HEK293 (cell line): Measurements from ENCODE around the gene PTPRO.

ENCODE experiments used
- CTCF ChIA-PET: fragments of 350-600 bp; formaldehyde crosslinking; extraction: SDS; loops from one replicate; lab custom pipeline; 2021; ENCODE audit warnings: antibody characterized with exemption; lab: Yijun Ruan, JAX
- POLR2A ChIA-PET: fragments of 300-600 bp; formaldehyde crosslinking; extraction: SDS; loops from one replicate; lab custom pipeline; 2020; ENCODE audit warnings: antibody characterized with exemption, inconsistent platforms; lab: Yijun Ruan, JAX
- H3K27ac ChIP-seq: fragments of 200-500 bp; sonication (Bioruptor generic); 2 replicates; pipeline ENCODE4 v1.5.1; 2014; ENCODE audit warnings: low read depth, low read length, control low read depth, inconsistent platforms; ENCODE audit errors: extremely low read depth
- H3K36me3 ChIP-seq, 2 experiments: fragments of 200-500 bp in 1 of 2; sonication (Bioruptor generic) in 1 of 2; 1 replicate in 1 of 2; 2 replicates in 1 of 2; pipeline ENCODE4 v1.5.1; 2014 to 2017; ENCODE audit warnings: inconsistent platforms in 2 of 2, low read length in 2 of 2; ENCODE audit not compliant: control insufficient read depth in 2 of 2, insufficient read depth in 1 of 2
- H3K4me1 ChIP-seq: fragments of 200-500 bp; sonication (Bioruptor generic); 2 replicates; pipeline ENCODE4 v1.5.1; 2014; ENCODE audit warnings: mild to moderate bottlenecking, low read length, inconsistent platforms; ENCODE audit not compliant: control insufficient read depth, insufficient read depth
- H3K4me3 ChIP-seq: 2 replicates; pipeline ENCODE4 v1.5.1; 2011; ENCODE audit warnings: low read depth, mild to moderate bottlenecking, control low read depth, low read length, moderate library complexity
- H3K9me3 ChIP-seq: fragments of 200-500 bp; sonication (Bioruptor generic); 2 replicates; pipeline ENCODE4 v1.5.1; 2014; ENCODE audit warnings: low read depth, low read length, inconsistent platforms; ENCODE audit not compliant: control insufficient read depth, insufficient read depth
- GLIS1 ChIP-seq: fragments of 450-650 bp; formaldehyde crosslinking; IDR thresholded peaks from 2 replicates; pipeline ENCODE4 v1.5.1; 2016; ENCODE audit warnings: missing biosample characterization, missing genetic modification characterization
- KLF16 ChIP-seq: fragments of 450-650 bp; formaldehyde crosslinking; IDR thresholded peaks from 2 replicates; pipeline ENCODE4 v1.5.1; 2017; ENCODE audit warnings: missing biosample characterization, missing genetic modification characterization
- MYNN ChIP-seq: fragments of 450-650 bp; formaldehyde crosslinking; IDR thresholded peaks from 2 replicates; pipeline ENCODE4 v1.5.1; 2016; ENCODE audit warnings: missing biosample characterization, missing genetic modification characterization, borderline replicate concordance
- PRDM1 ChIP-seq: fragments of 450-650 bp; formaldehyde crosslinking; IDR thresholded peaks from 2 replicates; pipeline ENCODE4; 2016; ENCODE audit warnings: missing biosample characterization, missing genetic modification characterization
- PRDM4 ChIP-seq: fragments of 450-650 bp; formaldehyde crosslinking; IDR thresholded peaks from 2 replicates; pipeline ENCODE4 v1.5.1; 2017; ENCODE audit warnings: missing biosample characterization, missing genetic modification characterization
- RBAK ChIP-seq: fragments of 450-650 bp; formaldehyde crosslinking; IDR thresholded peaks from 2 replicates; pipeline ENCODE4 v1.5.1; 2016; ENCODE audit warnings: missing biosample characterization, missing genetic modification characterization
- SCRT1 ChIP-seq: fragments of 450-650 bp; formaldehyde crosslinking; IDR thresholded peaks from 2 replicates; pipeline ENCODE4 v1.5.1; 2016; ENCODE audit warnings: missing biosample characterization, missing genetic modification characterization, borderline replicate concordance
- WT1 ChIP-seq: fragments of 450-650 bp; formaldehyde crosslinking; IDR thresholded peaks from 2 replicates; pipeline ENCODE4 v1.5.1; 2016; ENCODE audit warnings: missing biosample characterization, missing genetic modification characterization
- ZBTB8A ChIP-seq: fragments of 450-650 bp; formaldehyde crosslinking; IDR thresholded peaks from 2 replicates; pipeline ENCODE4 v1.5.1; 2016; ENCODE audit warnings: missing biosample characterization, missing genetic modification characterization
- ZEB2 ChIP-seq: fragments of 450-650 bp; formaldehyde crosslinking; IDR thresholded peaks from 2 replicates; pipeline ENCODE4 v1.5.1; 2016; ENCODE audit warnings: missing biosample characterization, missing genetic modification characterization
- ZNF211 ChIP-seq: fragments of 450-650 bp; formaldehyde crosslinking; IDR thresholded peaks from 2 replicates; pipeline ENCODE4 v1.5.1; 2016; ENCODE audit warnings: low read depth, missing biosample characterization, missing genetic modification characterization
- ZNF24 ChIP-seq: fragments of 450-650 bp; formaldehyde crosslinking; IDR thresholded peaks from 2 replicates; pipeline ENCODE4 v1.5.1; 2016; ENCODE audit warnings: missing biosample characterization, missing genetic modification characterization
- ZNF561 ChIP-seq: fragments of 450-650 bp; IDR thresholded peaks from 2 replicates; pipeline ENCODE4 v1.5.1; 2018; ENCODE audit warnings: missing biosample characterization, missing genetic modification characterization, borderline replicate concordance
- ZNF571 ChIP-seq: fragments of 450-650 bp; formaldehyde crosslinking; IDR thresholded peaks from 2 replicates; pipeline ENCODE4 v1.5.0; 2017; ENCODE audit warnings: missing biosample characterization, missing genetic modification characterization
- ZNF596 ChIP-seq: fragments of 450-650 bp; IDR thresholded peaks from 2 replicates; pipeline ENCODE4 v1.5.0; 2018; ENCODE audit warnings: missing biosample characterization, mild to moderate bottlenecking, missing genetic modification characterization, moderate library complexity
- ZNF623 ChIP-seq: fragments of 450-650 bp; formaldehyde crosslinking; IDR thresholded peaks from 2 replicates; pipeline ENCODE4 v1.5.1; 2016; ENCODE audit warnings: missing biosample characterization, missing genetic modification characterization
- ZNF654 ChIP-seq: fragments of 450-650 bp; formaldehyde crosslinking; IDR thresholded peaks from 2 replicates; pipeline ENCODE4 v1.5.1; 2016; ENCODE audit warnings: low read depth, missing biosample characterization, missing genetic modification characterization
- ZNF677 ChIP-seq: fragments of 450-650 bp; IDR thresholded peaks from 2 replicates; pipeline ENCODE4 v1.5.0; 2018; ENCODE audit warnings: missing biosample characterization, mild to moderate bottlenecking, missing genetic modification characterization, moderate library complexity
- ZNF707 ChIP-seq: fragments of 450-650 bp; formaldehyde crosslinking; IDR thresholded peaks from 2 replicates; pipeline ENCODE4 v1.5.1; 2016; ENCODE audit warnings: missing biosample characterization, missing genetic modification characterization
- ZNF76 ChIP-seq: fragments of 450-650 bp; formaldehyde crosslinking; IDR thresholded peaks from 2 replicates; pipeline ENCODE4; 2016; ENCODE audit warnings: low read depth, missing biosample characterization, missing genetic modification characterization, borderline replicate concordance
- ZNF776 ChIP-seq: fragments of 450-650 bp; formaldehyde crosslinking; IDR thresholded peaks from 2 replicates; pipeline ENCODE4 v1.5.0; 2017; ENCODE audit warnings: missing biosample characterization, missing genetic modification characterization, borderline replicate concordance
- ZXDB ChIP-seq: fragments of 450-650 bp; formaldehyde crosslinking; IDR thresholded peaks from 2 replicates; pipeline ENCODE4 v1.5.1; 2016; ENCODE audit warnings: missing biosample characterization, missing genetic modification characterization
- TF ChIP-seq, protein P1 (sequence below): fragments of 450-650 bp; formaldehyde crosslinking; IDR thresholded peaks from 2 replicates; pipeline ENCODE4 v1.5.1; 2016; ENCODE audit warnings: missing biosample characterization, missing genetic modification characterization
- TF ChIP-seq, protein P2 (sequence below): fragments of 450-650 bp; formaldehyde crosslinking; IDR thresholded peaks from 2 replicates; pipeline ENCODE4 v1.5.1; 2016; ENCODE audit warnings: missing biosample characterization, missing genetic modification characterization

The PTPRO gene

DNA sequence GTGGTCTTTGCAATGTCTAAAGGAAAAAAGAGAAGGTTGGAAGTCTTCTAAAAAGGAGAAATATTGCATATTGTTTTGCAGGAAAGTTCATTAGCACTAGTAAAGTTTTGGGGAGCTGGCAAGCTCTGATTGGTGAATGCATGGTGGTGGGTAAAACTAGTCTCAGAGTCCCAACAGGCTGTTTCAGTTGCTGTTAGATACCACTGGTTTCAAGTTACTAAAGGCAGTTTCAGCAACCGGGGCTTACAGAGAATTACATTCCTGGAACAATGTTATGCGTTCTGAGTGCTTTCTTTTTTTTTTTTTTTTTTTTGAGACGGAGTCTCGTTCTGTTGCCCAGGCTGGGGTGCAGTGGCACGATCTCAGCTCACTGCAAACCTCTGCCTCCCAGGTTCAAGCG lies 258.7 kb downstream of the PTPRO start (continued):
- TF ChIP-seq KLF16 (tag by site-specific recombination) (no peak), ZNF24 (no peak), ZNF623 (tag by site-specific recombination) (no peak), SCRT1 (no peak), WT1 (tag by site-specific recombination) (no peak), RBAK (tag by site-specific recombination) (no peak), MYNN (tag by site-specific recombination) (no peak), ZNF596 (tag by site-specific recombination) (no peak), PRDM4 (tag by site-specific recombination) (no peak)
- TF ChIP-seq, all 188 proteins: peak for 0

DNA sequence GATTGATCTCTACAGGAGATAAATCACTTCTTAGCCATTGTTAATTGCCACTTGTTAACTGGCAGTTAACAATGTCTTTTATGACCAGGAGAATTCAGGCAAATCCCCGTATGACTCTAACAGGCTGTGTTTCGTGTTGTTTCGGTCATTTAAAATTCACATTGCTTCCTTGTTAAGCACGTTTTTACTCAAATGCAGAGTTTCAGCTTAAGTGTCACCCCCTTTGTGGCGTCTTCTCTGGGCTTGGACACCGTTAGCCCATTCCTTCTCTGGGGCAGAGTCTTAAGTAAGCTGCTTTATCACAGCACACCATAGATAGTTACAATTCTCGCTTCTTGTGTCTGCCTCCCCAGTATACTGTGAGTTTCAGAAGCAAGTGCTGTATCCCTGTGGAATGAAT lies 261.5 kb downstream of the PTPRO start:
- TF ChIP-seq ZBTB8A (tag by site-specific recombination): no peak
- no peak for TF ChIP-seq ZXDB (tag by site-specific recombination)
- no peak for TF ChIP-seq ZNF707 (tag by site-specific recombination)
- TF ChIP-seq, protein P1, sequence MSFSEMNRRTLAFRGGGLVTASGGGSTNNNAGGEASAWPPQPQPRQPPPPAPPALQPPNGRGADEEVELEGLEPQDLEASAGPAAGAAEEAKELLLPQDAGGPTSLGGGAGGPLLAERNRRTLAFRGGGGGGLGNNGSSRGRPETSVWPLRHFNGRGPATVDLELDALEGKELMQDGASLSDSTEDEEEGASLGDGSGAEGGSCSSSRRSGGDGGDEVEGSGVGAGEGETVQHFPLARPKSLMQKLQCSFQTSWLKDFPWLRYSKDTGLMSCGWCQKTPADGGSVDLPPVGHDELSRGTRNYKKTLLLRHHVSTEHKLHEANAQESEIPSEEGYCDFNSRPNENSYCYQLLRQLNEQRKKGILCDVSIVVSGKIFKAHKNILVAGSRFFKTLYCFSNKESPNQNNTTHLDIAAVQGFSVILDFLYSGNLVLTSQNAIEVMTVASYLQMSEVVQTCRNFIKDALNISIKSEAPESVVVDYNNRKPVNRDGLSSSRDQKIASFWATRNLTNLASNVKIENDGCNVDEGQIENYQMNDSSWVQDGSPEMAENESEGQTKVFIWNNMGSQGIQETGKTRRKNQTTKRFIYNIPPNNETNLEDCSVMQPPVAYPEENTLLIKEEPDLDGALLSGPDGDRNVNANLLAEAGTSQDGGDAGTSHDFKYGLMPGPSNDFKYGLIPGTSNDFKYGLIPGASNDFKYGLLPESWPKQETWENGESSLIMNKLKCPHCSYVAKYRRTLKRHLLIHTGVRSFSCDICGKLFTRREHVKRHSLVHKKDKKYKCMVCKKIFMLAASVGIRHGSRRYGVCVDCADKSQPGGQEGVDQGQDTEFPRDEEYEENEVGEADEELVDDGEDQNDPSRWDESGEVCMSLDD (tag by site-specific recombination): no peak
- TF ChIP-seq WT1 (tag by site-specific recombination): no peak
- TF ChIP-seq ZNF677 (tag by site-specific recombination): no peak
- TF ChIP-seq ZNF211 (tag by site-specific recombination): no peak
- TF ChIP-seq ZNF776 (tag by site-specific recombination): no peak
- no peak for TF ChIP-seq ZNF76 (tag by site-specific recombination)
- POLR2A ChIA-PET: no interaction called here
- H3K27ac ChIP-seq: no peak overlapping the region
- H3K36me3 ChIP-seq: no peaks in the 10 kb centered on the region
- H3K4me3 ChIP-seq: no peak overlapping the region
- CTCF ChIA-PET: interaction anchor here (0.6 to 6.8 kb wide), 15 partner anchors 9 to 861 kb away, joined by 3 to 103 read pairs (median 6); no protein-coding TSS in a partner anchor
- no peaks in the 10 kb centered on the region; the same call in 1 of the 2 replicates for H3K4me1 ChIP-seq
- no peaks in the 10 kb centered on the region for H3K9me3 ChIP-seq

DNA sequence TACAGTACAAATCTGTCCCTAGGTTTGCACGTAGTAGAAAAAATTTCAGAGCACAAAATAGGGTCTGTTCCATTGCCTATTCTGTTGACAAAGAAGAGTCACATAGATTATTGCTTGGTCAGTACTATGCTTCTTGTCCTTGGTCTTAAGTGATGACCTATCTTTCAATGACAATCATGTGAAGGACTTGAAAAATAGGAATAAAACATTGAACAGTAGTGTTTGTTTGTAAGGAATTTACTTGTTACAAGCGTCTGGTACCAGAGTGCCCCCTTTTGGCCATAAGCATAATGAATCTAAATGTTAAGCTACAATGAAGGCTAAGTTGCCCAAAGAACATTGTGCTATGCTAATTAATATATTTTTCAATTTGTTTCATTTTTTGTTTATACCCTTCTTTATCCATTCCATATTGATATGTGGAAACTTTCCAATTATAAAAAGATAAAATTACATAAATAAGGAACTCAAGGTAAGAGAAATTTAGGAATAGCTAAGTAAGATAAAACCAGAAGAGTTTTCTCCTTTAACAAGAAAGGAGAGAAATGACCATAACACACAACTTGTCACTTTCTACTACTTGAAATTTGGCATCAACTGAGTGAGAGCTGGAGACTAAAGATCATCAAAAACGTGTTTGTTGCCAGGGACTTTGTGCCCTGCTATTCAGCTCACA lies 262.2 kb downstream of the PTPRO start:
- Histone ChIP-seq H3K4me3 (no peak overlapping the region), H3K4me1 (no peaks in the 10 kb centered on the region; the same call in 1 of the 2 replicates), H3K36me3 (no peaks in the 10 kb centered on the region), H3K9me3 (no peaks in the 10 kb centered on the region), H3K27ac (no peak overlapping the region)
- CTCF ChIA-PET: interaction anchor here (0.5 to 6.8 kb wide), 41 partner anchors 9 to 1578 kb away, joined by 3 to 103 read pairs (median 4); no protein-coding TSS in a partner anchor
- TF ChIP-seq GLIS1 (tag by site-specific recombination) (no peak), ZNF571 (tag by site-specific recombination) (no peak), ZNF561 (tag by site-specific recombination) (no peak), ZNF654 (peak; percentile 49), PRDM1 (tag by site-specific recombination) (peak; percentile 36; the same call in 1 of the 2 replicates), ZEB2 (tag by site-specific recombination) (no peak)
- TF ChIP-seq, protein P2, sequence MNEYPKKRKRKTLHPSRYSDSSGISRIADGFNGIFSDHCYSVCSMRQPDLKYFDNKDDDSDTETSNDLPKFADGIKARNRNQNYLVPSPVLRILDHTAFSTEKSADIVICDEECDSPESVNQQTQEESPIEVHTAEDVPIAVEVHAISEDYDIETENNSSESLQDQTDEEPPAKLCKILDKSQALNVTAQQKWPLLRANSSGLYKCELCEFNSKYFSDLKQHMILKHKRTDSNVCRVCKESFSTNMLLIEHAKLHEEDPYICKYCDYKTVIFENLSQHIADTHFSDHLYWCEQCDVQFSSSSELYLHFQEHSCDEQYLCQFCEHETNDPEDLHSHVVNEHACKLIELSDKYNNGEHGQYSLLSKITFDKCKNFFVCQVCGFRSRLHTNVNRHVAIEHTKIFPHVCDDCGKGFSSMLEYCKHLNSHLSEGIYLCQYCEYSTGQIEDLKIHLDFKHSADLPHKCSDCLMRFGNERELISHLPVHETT: no peak
- POLR2A ChIA-PET: interaction anchor here (1.2 kb wide), 1 partner anchor 28 kb away, joined by 4 read pairs; no protein-coding TSS in a partner anchor
